OCI-LY1 (cell line): ENCODE results near the gene PPARD.

ENCODE experiments used
- H2AFZ ChIP-seq: fragments of 200-600 bp; sonication (generic), shearing (Covaris generic); 2 replicates; pipeline ENCODE4 v1.6.0; 2014; ENCODE audit warnings: antibody characterized with exemption, mild to moderate bottlenecking, low read length
- H3F3A ChIP-seq: fragments of 200-600 bp; sonication (generic), shearing (Covaris generic); 2 replicates; pipeline ENCODE4 v1.6.0; 2014; ENCODE audit warnings: mild to moderate bottlenecking, antibody characterized with exemption, low read length, moderate library complexity; ENCODE audit not compliant: insufficient read depth
- H3K27ac ChIP-seq: fragments of 200-600 bp; sonication (generic); 2 replicates; pipeline ENCODE4 v1.5.1; 2014; ENCODE audit warnings: low read length, mixed run types, mild to moderate bottlenecking, low read depth; ENCODE audit not compliant: poor library complexity, severe bottlenecking
- H3K27me3 ChIP-seq: fragments of 200-600 bp; sonication (generic); 2 replicates; pipeline ENCODE4 v1.6.0; 2014; ENCODE audit warnings: antibody characterized with exemption, mild to moderate bottlenecking, low read length, moderate library complexity; ENCODE audit not compliant: insufficient read depth
- H3K36me3 ChIP-seq: fragments of 200-600 bp; sonication (generic); 2 replicates; pipeline ENCODE4 v1.6.1; 2014; ENCODE audit warnings: mild to moderate bottlenecking, antibody characterized with exemption, low read length, moderate library complexity, mixed read lengths; ENCODE audit not compliant: insufficient read depth
- H3K4me1 ChIP-seq: fragments of 200-600 bp; sonication (generic); 2 replicates; pipeline ENCODE4 v1.5.1; 2014; ENCODE audit warnings: mild to moderate bottlenecking, low read length, moderate library complexity; ENCODE audit not compliant: insufficient read depth, severe bottlenecking
- H3K4me2 ChIP-seq: fragments of 200-600 bp; sonication (generic), shearing (Covaris generic); 2 replicates; pipeline ENCODE4 v1.6.1; 2014; ENCODE audit warnings: low read length
- H3K4me3 ChIP-seq: fragments of 200-600 bp; sonication (generic); 2 replicates; pipeline ENCODE4 v1.5.1; 2014; ENCODE audit warnings: low read length, low read depth, mild to moderate bottlenecking, mixed read lengths; ENCODE audit not compliant: poor library complexity, severe bottlenecking
- H3K79me2 ChIP-seq: fragments of 200-600 bp; shearing (Covaris generic); 2 replicates; pipeline ENCODE4 v1.6.1; 2016; ENCODE audit warnings: mixed run types, low read length, mixed read lengths; ENCODE audit not compliant: insufficient read depth
- H3K9ac ChIP-seq: fragments of 200-600 bp; sonication (generic), shearing (Covaris generic); 2 replicates; pipeline ENCODE4 v1.6.1; 2014; ENCODE audit warnings: mild to moderate bottlenecking, low read length, mixed read lengths
- H3K9me2 ChIP-seq: fragments of 200-600 bp; sonication (generic), shearing (Covaris generic); 2 replicates; pipeline ENCODE4 v1.6.1; 2014; ENCODE audit warnings: low read depth, mild to moderate bottlenecking, low read length, mixed read lengths
- H3K9me3 ChIP-seq: fragments of 200-600 bp; shearing (Covaris generic); 2 replicates; pipeline ENCODE4 v1.6.1; 2014; ENCODE audit warnings: low read length, mixed read lengths
- H4K20me1 ChIP-seq: fragments of 200-600 bp; sonication (generic), shearing (Covaris generic); 2 replicates; pipeline ENCODE4 v1.6.0; 2016; ENCODE audit warnings: mild to moderate bottlenecking, low read length; ENCODE audit not compliant: insufficient read depth
- CTCF ChIP-seq: fragments of 200-600 bp; sonication (generic), shearing (Covaris generic); IDR thresholded peaks from 2 replicates; pipeline ENCODE4 v1.5.1; 2017; ENCODE audit warnings: mild to moderate bottlenecking, antibody characterized with exemption, low read length, moderate library complexity, mixed read lengths
- EZH2 ChIP-seq: fragments of 200-600 bp; sonication (generic), shearing (Covaris generic); IDR thresholded peaks from 2 replicates; pipeline ENCODE4 v1.8.0; 2017; ENCODE audit warnings: borderline replicate concordance, mixed run types, mild to moderate bottlenecking, antibody characterized with exemption, low read length, moderate library complexity, mixed read lengths

The PPARD gene

GRCh38 chr6:35342258-35343091 lies at the start of gene PPARD:
PPARD (plus strand) TSS chr6:35342558; CDS start chr6:35411088, 68,530 bp downstream.
- Histone ChIP-seq H3K9me2 (no peaks in the 10 kb centered on the region), H4K20me1 (no peaks in the 10 kb centered on the region), H3K4me1 (peaks cover 21% of the 10 kb centered on the region), H3K9ac (peak within 1 kb of the TSS; percentile 56), H3K4me3 (peak within 1 kb of the TSS; percentile 66), H3K36me3 (peaks cover 18% of the 10 kb centered on the region), H3K4me2 (peak within 1 kb of the TSS; percentile 71), H3K27me3 (no peaks in the 10 kb centered on the region), H3K27ac (no peak within 1 kb of the TSS), H3K79me2 (no peaks in the 10 kb centered on the region), H3K9me3 (no peaks in the 10 kb centered on the region), H3F3A (no peaks in the 10 kb centered on the region), H2AFZ (no peak within 1 kb of the TSS)
- no peak for TF ChIP-seq EZH2
- TF ChIP-seq CTCF = peak; percentile 97

GRCh38 chr6:35293681-35294080 lies 48.7 kb upstream of the PPARD start:
- Histone ChIP-seq H3K79me2 (no peaks in the 10 kb centered on the region), H3K9me2 (no peaks in the 10 kb centered on the region), H3K27me3 (no peaks in the 10 kb centered on the region), H3F3A (no peaks in the 10 kb centered on the region), H3K4me1 (peaks cover 26% of the 10 kb centered on the region), H3K9me3 (no peaks in the 10 kb centered on the region), H4K20me1 (no peaks in the 10 kb centered on the region), H3K36me3 (peaks cover 65% of the 10 kb centered on the region), H2AFZ (no peak overlapping the region), H3K9ac (no peak overlapping the region), H3K4me2 (no peak overlapping the region), H3K27ac (no peak overlapping the region), H3K4me3 (no peak overlapping the region)
- TF ChIP-seq CTCF (no peak), EZH2 (no peak)

- Histone ChIP-seq H3K79me2 (no peaks in the 10 kb centered on the region), H3K27me3 (no peaks in the 10 kb centered on the region), H2AFZ (no peak overlapping the region), H3K36me3 (peaks cover 58% of the 10 kb centered on the region), H3F3A (no peaks in the 10 kb centered on the region), H4K20me1 (no peaks in the 10 kb centered on the region), H3K9me2 (no peaks in the 10 kb centered on the region), H3K9me3 (no peaks in the 10 kb centered on the region), H3K4me2 (no peak overlapping the region), H3K4me1 (peaks cover 34% of the 10 kb centered on the region), H3K9ac (no peak overlapping the region), H3K27ac (no peak overlapping the region), H3K4me3 (no peak overlapping the region)
- TF ChIP-seq EZH2 (no peak), CTCF (peak; percentile 87)
Measured at GRCh38 chr6:35294308-35294945, 47.9 kb upstream of the PPARD start.
